GM12891 (cell line): ENCODE measurements around the gene PSMB10.

Experiments
- DNase-seq: peaks from one replicate; pipeline ENCODE4 v3.0.0; 2011; ENCODE audit warnings: low spot score; ENCODE audit not compliant: insufficient read length
- FAIRE-seq: peaks from 2 replicates; lab custom pipeline; 2011; peaks lifted over from hg19 to GRCh38; lab: Jason Lieb, UNC
- PAX5 ChIP-seq: IDR thresholded peaks from 2 replicates; pipeline ENCODE4 v1.6.1; 2011; ENCODE audit warnings: low read length, moderate library complexity, mild to moderate bottlenecking; ENCODE audit not compliant: insufficient read depth, severe bottlenecking
- POLR2A ChIP-seq: IDR thresholded peaks from 2 replicates; pipeline ENCODE4 v1.6.1; 2011; ENCODE audit warnings: low read depth, low read length, control low read depth
- POLR2AphosphoS5 ChIP-seq: IDR thresholded peaks from 2 replicates; pipeline ENCODE4 v1.6.1; 2011; ENCODE audit warnings: low read depth, low read length, control low read depth
- POU2F2 ChIP-seq: IDR thresholded peaks from 2 replicates; pipeline ENCODE4 v1.6.1; 2011; ENCODE audit warnings: low read depth, mild to moderate bottlenecking, control low read depth, low read length, moderate library complexity
- SPI1 ChIP-seq: IDR thresholded peaks from 2 replicates; pipeline ENCODE4 v1.6.1; 2011; ENCODE audit warnings: low read depth, low read length, control low read depth
- TAF1 ChIP-seq: IDR thresholded peaks from 2 replicates; pipeline ENCODE4 v1.6.1; 2011; ENCODE audit warnings: low read depth, low read length, control low read depth

Gene PSMB10

DNA sequence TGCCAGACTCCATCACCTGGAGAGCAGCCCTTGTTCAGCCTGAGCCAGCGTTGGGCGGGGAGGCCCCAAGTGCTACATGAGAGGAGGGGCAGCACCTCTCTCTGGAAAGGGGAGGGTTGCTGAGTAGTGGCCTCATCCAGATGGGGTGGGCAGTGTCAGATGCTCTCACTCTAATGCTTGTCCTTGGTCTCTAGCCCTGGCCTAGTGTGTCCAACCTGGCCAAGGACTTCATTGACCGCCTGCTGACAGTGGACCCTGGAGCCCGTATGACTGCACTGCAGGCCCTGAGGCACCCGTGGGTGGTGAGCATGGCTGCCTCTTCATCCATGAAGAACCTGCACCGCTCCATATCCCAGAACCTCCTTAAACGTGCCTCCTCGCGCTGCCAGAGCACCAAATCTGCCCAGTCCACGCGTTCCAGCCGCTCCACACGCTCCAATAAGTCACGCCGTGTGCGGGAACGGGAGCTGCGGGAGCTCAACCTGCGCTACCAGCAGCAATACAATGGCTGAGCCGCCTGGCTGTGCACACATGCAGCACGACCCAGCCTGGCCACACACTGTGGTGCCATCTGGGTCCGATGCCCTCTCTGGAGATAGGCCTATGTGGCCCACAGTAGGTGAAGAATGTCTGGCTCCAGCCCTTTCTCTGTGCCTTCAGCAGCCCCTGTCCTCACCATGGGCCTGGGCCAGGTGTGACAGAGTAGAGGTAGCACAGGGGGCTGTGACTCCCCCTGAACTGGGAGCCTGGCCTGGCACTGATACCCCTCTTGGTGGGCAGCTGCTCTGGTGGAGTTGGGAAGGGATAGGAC, 9.3 kb downstream of the PSMB10 start:
- no peak for DNase-seq
- no peak for FAIRE-seq
- no peak for TF ChIP-seq POU2F2
- peak; percentile 37; the same call in 1 of the 2 replicates for TF ChIP-seq POLR2AphosphoS5
- TF ChIP-seq POLR2A = 0 out of 2 replicates have a peak, but pooled peaks have one; percentile 12
- TF ChIP-seq PAX5 = no peak
- TF ChIP-seq TAF1 = no peak
- no peak for TF ChIP-seq SPI1

DNA sequence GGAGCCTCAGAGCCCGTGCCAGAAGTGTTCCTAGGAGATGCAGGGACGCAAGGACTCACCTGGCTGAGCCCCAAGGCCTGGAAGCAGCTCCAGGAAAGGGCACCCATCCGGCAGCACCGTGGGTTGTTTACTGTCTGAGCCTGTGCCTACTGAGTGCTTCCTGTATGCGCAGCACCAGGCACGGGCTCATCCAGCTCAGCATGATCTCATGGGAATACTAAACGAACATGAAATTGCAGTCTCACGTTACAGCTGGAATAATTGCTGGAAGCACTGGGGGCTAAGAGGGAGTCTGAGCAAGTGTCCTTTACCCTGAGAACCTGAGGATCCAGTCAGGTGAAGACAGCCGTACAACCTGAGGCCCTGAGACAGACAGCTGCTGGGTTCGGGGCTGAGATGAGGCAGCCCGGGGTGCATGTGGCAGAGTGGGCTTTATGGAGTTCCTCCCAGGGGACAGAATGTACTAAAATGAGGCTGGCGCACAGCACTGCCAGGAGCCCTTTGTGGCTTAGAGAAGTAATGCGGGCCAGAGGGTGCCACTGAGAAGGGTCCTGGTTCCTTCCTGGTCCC, 10.4 kb downstream of the PSMB10 start:
- FAIRE-seq = no peak
- TF ChIP-seq POU2F2 = no peak
- no peak for TF ChIP-seq SPI1
- TF ChIP-seq POLR2AphosphoS5 = no peak
- no peak for TF ChIP-seq POLR2A
- no peak for TF ChIP-seq PAX5
- no peak for TF ChIP-seq TAF1
- no peak for DNase-seq

- FAIRE-seq (no peak), DNase-seq (no peak)
- no peak for TF ChIP-seq POLR2A
- TF ChIP-seq TAF1 = no peak
- TF ChIP-seq SPI1 = no peak
- TF ChIP-seq PAX5 = no peak
- TF ChIP-seq POLR2AphosphoS5 = no peak
- TF ChIP-seq POU2F2 = no peak
These were observed 12.3 kb downstream of the PSMB10 start for GRCh38 chr16:67924140-67924906.

GRCh38 chr16:67923414-67924116, 13.1 kb downstream of the PSMB10 start:
- DNase-seq = no peak
- TF ChIP-seq PAX5 (no peak), SPI1 (no peak), POLR2A (no peak), POU2F2 (no peak), TAF1 (no peak), POLR2AphosphoS5 (no peak)

DNA sequence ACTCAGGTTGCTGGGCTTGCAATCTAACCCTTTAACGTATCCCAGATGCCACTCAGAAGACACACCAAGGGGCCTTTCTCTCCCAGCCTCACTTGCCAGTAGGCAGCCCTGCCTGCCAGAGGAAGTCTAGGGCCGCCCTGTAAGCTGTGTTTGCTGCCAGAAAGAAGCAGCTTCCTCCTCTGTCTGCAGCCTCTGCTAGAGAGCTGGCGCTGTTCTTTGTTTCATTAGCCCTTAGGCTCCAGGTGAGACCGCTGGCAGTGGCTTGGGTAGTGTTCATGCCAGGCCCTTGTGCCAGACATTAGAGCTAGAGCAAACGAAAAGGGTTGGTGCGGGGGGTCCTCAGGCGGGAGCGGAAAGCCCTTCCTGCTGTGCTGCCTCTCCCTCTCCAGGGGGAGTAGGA, 13.9 kb downstream of the PSMB10 start:
- no peak for FAIRE-seq

More at GRCh38 chr16:67923414-67924116, 13.1 kb downstream of the PSMB10 start:
- FAIRE-seq = no peak

GRCh38 chr16:67922221-67922620, 14.4 kb downstream of the PSMB10 start:
- TF ChIP-seq POLR2A (no peak), POLR2AphosphoS5 (no peak), PAX5 (no peak), SPI1 (no peak), POU2F2 (no peak), TAF1 (no peak)
- FAIRE-seq (no peak), DNase-seq (no peak)

More for the DNA sequence above, 13.9 kb downstream of the PSMB10 start:
- TF ChIP-seq POLR2A = no peak
- no peak for TF ChIP-seq PAX5
- TF ChIP-seq SPI1 = no peak
- no peak for TF ChIP-seq POLR2AphosphoS5
- no peak for TF ChIP-seq TAF1
- TF ChIP-seq POU2F2 = no peak
- DNase-seq = no peak

GRCh38 chr16:67919622-67920221, 16.9 kb downstream of the PSMB10 start:
- DNase-seq (no peak), FAIRE-seq (no peak)
- TF ChIP-seq POU2F2 (no peak), PAX5 (no peak), POLR2AphosphoS5 (no peak), POLR2A (no peak), TAF1 (no peak), SPI1 (no peak)

- no peak for TF ChIP-seq TAF1
- no peak for TF ChIP-seq POU2F2
- no peak for TF ChIP-seq SPI1
- no peak for TF ChIP-seq POLR2AphosphoS5
- no peak for TF ChIP-seq POLR2A
- no peak for TF ChIP-seq PAX5
- no peak for DNase-seq
- FAIRE-seq = no peak
These were observed 18.8 kb downstream of the PSMB10 start for GRCh38 chr16:67917852-67918236.

GRCh38 chr16:67917140-67917851, 19.4 kb downstream of the PSMB10 start:
- FAIRE-seq (no peak), DNase-seq (no peak)
- no peak for TF ChIP-seq SPI1
- TF ChIP-seq POLR2A = no peak
- TF ChIP-seq PAX5 = no peak
- TF ChIP-seq POLR2AphosphoS5 = no peak
- no peak for TF ChIP-seq TAF1
- TF ChIP-seq POU2F2 = no peak
